C4-2B (cell line): Measurements from ENCODE around the gene CCDC69.
"Not testable (repeated sequence)": the region's sequence is repeated elsewhere in the genome, so short reads cannot be mapped to it uniquely, and the experiment has no call there.

Experiments used
- CTCF ChIP-seq: fragments of 450-650 bp; conservative IDR thresholded peaks from 2 replicates; pipeline ENCODE4 v1.5.1; 2017; ENCODE audit warnings: mild to moderate bottlenecking
- ZFX ChIP-seq: fragments of 450-650 bp; IDR thresholded peaks from 2 replicates; pipeline ENCODE4 v1.6.1; 2017

GRCh38 chr5:151197291-151197600, 26.6 kb downstream of the CCDC69 start:
- TF ChIP-seq CTCF, ZFX: not testable (repeated sequence)
